Limb (tissue), 2 donors: Measurements from ENCODE around the gene CHST5.

Experiments
- DNase-seq, 2 donors: peaks; one replicate each; pipeline ENCODE4 v3.0.0-alpha.2; 2016; ENCODE audit errors: extremely low spot score in 2 of 2

CHST5 gene

GRCh38 chr16:75535901-75536300 lies at the start of gene CHST5:
Gene CHST5, minus strand, starts transcription at chr16:75536108. Its CDS starts 5,724 bp downstream, at chr16:75530384.
- no peak for DNase-seq

DNA sequence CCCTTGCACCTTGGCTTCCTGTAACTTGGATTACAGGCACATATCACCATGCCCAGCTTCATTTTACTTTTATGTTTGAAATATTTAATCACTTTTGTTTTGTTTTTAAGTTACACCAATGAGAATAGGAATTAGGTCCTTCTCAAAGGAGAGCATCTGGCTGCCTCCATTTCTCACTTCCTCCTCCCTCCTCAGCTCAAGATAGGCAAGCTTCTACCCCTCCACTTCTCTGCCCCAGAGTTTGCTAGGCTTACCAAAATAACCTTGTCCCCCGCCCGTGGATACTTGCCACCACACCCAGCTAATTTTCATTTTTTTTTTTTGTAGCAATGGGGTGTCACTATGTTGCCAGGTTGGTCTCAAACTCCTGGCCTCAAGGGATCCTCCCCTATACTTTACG lies 48.2 kb upstream of the CHST5 start:
- no peak for DNase-seq

DNA sequence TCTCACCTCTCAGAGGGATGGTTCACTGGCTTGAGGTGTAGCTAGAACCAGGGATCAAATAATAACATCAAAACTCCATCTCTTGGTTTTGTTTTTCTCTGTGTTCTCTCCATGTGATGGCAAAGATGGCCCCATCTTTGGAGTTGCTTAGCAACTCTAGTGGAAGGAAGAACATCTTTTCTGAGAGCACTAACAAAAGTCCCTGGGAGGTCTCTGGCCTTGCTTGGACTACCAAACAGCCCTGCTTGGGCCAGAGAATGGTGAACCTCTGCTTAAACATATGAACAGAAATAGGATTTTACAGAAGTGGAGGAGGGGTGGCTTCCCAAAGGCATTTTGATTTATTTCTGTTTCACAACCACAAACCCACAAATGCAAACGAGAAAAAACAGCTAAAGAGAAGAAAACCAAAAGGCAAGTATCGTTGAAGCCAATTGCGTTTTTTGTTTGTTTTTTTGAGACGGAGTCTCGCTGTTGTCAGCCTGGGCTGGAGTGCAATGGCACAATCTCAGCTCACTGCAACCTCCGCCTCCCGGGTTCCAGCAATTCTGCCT lies 43.5 kb upstream of the CHST5 start:
- DNase-seq: no peak

GRCh38 chr16:75578725-75579124 lies 42.8 kb upstream of the CHST5 start:
- DNase-seq: no peak

- DNase-seq: no peak
Observed at GRCh38 chr16:75578212-75578611, 42.3 kb upstream of the CHST5 start.

DNA sequence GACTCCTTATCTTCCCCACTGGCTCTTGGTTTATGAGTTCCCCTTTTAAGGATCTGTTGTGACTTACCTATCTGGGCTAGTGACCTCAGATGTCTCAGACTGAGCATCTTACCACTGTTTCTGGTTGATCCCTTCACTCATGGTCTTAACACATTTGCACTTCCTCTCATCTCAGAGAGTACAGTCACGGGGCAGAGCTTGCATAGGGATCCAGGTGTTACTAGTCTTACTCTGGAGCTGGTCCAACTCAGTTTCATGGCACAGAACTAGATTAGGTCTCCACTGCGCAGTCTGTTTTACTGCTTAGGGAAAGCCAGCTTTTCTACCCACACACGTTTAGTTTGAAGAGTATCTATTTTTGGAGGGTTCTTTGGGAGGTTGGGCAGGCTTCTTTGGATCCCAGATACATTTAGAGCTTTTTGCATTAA lies 40.5 kb upstream of the CHST5 start:
- DNase-seq: no peak

DNA sequence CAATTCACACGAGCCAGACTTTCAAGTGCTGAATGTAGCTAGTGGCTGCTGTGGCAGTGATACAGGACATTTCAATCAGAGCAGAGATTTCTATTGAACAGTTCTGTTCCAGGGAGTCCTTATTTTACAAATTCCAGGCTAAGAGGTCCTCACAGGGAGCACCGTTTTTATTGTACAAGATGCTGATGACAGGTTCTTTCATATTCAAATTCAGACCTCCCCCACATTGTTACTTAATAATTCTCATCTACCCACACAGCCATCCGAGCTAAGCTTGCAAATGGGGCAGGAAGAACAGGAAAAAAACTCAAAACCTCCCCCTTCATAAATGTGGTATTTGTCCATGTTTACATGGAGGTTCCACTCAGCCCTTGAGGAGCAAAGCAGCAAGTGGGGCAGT lies 40.0 kb upstream of the CHST5 start:
- DNase-seq: no peak

DNA sequence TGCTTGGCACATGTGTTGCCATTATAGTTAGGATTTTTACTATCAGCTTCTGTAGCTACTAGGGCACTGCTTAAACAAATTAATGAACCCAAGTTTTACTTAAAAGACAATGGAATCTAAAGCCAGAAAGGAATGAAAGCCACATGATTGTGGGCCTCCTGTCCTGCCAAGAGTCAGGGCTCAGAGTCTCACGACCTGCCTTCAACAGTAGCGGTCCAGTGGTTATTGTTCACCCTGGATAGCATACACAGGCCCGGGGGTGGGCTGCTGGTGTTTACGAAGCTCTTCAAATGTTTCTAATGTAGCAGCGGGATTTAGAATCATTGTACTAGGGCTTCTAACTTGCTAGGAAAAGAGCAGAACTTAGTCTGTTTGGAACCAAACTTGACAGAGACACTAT lies 38.0 kb upstream of the CHST5 start:
- DNase-seq: no peak

GRCh38 chr16:75572864-75573542 lies 37.1 kb upstream of the CHST5 start:
- DNase-seq: no peak

- DNase-seq: no peak
Observed at GRCh38 chr16:75570396-75571065, 34.6 kb upstream of the CHST5 start.

DNA sequence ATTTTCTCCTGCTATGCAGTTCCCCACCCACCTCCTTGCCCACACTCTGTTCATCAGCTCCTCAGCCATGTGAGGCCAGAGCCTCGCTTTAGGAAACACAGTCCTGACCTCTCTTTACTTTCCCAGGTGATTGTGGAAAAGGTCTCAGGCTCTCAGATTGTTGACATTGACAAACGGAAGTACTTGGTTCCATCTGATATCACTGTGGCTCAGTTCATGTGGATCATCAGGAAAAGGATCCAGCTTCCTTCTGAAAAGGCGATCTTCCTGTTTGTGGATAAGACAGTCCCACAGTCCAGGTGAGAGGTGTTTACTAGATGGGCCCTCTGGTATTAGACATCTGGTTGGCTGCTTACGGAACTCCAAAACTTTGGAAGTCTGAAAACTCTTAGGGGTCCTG lies 32.0 kb upstream of the CHST5 start:
- DNase-seq: no peak

DNA sequence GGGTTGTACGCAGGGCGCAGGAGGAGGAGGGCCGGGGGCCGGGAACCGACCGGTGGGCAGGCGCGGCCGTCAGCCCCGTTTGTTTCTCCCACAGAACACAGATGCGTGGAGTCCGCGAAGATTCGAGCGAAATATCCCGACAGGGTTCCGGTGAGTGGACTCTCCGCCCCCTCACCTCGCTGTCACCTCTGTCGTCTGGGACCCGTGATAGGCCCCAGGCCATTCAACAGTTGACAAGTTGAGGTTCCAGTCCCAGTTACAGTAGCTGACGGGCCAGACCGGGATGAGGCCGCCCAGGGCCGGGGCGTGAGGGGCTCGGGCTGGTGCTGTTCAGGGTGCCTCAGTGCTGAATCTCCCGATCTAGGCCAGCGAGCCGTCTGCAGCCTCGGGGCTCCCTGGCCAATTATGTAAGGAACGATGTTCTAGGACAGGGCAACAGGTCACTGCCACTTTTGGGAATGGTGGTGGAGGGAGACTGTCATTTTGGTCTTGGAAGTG lies 30.9 kb upstream of the CHST5 start:
- peak in 1 of 2 donors; percentile 54 for DNase-seq

DNA sequence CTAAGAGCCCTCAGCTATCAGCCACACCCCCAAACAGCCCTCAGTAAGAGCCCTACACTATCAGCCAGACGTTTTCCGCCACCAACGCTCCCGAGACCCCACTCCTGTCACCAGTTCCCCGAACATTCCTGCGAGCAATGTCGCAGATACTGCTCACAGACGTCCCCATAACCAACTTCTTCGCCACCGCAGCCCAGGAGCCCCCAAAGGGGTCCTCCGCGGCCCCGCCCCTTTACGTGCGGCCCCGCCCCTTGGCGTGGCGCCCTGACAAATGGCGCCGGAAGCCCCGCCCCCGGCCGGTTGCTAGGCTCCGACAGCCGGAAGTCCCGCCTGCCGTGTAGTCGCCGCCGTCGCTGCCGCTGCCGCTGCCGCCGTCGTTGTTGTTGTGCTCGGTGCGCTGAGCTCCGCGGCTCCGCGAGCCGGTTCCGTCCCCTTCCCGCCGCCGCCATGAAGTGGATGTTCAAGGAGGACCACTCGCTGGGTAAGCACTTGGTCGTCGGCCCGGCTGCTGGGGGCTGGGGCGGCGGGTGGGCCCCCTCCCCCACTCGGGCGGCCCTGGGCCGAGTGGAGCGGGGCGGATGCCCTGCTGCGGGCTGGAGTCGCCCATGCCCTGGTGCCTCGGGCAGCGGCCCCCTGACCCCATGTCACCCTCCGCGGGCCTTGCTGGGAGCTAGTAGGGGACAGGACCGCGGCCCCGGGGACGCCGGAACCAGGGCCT lies 30.3 kb upstream of the CHST5 start, which contains the start of gene GABARAPL2:
Gene GABARAPL2, plus strand, starts transcription at position 340 of the 718 bp plus-strand sequence. Its CDS starts 108 bp downstream, at position 448.
- peak; percentile 73 to 96 for DNase-seq

DNA sequence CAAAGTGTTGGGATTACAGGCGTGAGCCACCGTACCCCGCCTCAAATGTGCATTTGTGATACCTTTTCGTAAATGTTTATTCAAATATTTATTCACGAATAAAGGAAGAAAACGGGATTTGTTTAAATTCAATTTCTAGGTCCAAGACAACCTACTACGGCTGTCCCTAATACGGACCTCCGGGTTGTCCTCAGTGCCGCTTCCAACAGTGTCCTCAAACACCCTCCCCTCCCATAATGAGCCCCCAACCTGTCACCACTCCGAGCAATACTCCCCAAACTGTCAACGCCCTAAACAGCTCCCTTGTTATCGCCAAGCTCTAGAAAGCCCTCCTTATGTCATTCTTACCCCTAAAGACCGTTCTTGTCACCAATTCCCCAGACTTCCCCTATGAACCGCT lies 29.7 kb upstream of the CHST5 start:
- no peak for DNase-seq

DNA sequence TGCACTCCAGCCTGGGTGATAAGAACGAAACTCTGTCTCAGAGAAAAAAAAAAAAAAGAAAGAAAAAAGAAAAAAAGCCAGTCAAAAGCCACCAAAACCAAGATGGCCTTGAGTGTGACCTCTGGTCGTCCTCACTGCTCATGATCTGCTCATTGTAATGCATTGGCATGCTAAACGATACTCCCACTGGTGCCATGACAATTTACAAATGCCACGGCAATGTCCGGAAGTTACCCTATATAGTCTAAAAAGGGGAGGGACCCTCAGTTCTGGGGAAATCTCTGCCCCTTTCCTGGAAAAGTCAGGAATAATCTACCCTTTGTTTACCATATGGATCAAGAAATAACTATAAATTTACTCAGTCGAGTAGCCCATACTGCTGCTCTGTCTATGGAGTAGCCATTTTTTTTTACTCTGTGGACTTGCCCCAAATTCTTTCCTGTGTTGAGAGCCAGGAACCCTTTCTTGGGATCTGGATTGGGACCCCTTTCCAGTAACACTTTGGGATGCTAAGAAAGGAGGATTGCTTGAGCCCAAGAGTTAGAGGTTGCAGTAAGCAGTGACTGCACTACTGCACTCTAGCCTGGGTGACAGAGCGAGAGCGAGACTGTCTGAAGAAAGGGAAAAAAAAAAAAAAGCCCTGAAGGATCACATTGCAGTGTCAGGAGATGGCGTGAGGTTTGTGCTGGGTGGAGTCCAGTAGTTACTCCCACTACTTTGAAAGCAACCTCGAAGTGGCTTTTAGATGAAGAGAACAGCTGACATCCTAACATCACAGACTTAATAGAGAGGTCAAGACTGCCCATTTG lies 23.9 kb upstream of the CHST5 start:
- peak in 1 of 2 donors; percentile 7 for DNase-seq

DNA sequence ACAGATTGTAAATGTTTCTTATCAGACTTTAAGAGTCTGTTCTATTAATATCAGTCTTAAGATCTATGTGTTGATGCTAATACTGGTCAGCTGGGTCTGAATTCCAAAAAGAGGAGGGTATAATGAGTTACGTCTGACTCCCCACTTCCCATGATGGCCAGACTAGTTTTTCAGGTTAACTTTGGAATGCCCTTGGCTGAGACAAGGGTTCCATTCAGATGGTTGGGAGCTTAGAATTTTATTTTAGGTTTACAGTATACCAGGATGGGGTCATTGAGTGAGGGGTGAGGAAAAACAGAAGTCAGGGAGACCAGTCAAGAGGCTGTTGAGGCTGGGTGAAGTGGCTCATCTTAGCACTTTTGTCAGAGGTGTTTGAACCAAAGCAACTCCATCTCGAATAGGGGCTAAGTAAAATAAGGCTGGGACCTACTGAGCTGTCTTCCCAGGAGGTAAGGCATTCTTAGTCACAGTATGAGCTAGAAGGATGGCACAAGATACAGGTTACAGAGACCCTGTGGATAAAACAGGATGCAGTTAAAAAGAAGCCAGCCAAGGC lies 23.0 kb upstream of the CHST5 start:
- DNase-seq: no peak

- DNase-seq: no peak
Observed at GRCh38 chr16:75556431-75556950, 20.6 kb upstream of the CHST5 start.

GRCh38 chr16:75555707-75556430 lies 20.0 kb upstream of the CHST5 start, which contains the start of gene TMEM231:
Gene TMEM231, minus strand, starts transcription at chr16:75556252. Its CDS starts 43 bp downstream, at chr16:75556209.
- peak; percentile 96 to 97 for DNase-seq

DNA sequence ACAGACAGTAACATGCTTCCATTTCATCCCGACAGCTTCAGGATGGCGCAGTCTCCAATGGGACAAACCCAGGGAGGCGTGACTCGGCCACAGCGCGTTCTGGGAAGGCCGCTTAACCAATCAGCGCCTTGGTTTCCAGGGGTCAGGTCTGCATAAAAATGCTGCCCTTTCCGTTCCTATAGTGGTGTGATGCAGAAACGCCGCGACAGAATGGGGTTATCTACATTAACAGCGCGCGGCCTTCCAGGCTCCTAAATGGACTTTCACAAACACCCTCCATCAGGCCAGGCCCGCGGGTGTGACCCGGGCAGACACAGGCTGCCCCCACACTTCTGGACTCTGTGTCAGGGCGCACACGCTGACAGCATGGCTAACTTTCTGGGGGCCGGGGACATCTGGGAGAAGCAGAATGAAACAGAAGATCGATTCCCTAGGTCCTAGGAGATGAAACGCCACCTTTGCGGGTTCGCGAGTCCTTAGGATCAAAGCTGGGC lies 19.4 kb upstream of the CHST5 start:
- peak; percentile 77 to 80 for DNase-seq
